Panc1 (cell line): ENCODE data around the gene TMEM132C. TPM values are rescaled to one million over a fixed set of nuclear protein-coding genes. Genes with fewer than 3 reads are reported as not detected.
A peak's percentile ranks its signal among the peaks of the same experiment; 100 is the strongest.

Experiments used
- ATAC-seq: fragments of 200-7000 bp; cut with Tn5 transposase; 2 replicates; pipeline ENCODE4 v1.9.1; 2020; ENCODE audit warnings: mild to moderate bottlenecking, moderate library complexity
- BruUV-seq: library from RNA; stranded (reverse); fragments of 400-500 nt; replicated peaks from 2 replicates; lab custom pipeline; 2021; lab: Mats Ljungman, UMichigan
- CTCF ChIA-PET: fragments of 300-600 bp; sonication (Branson Sonifier 250); formaldehyde crosslinking; loops from one replicate; lab custom pipeline; 2022; ENCODE audit warnings: antibody characterized with exemption; lab: Charles Lee
- POLR2A ChIA-PET: fragments of 300-600 bp; sonication (Branson Sonifier 250); formaldehyde crosslinking; loops from one replicate; lab custom pipeline; 2022; ENCODE audit warnings: antibody characterized with exemption; lab: Charles Lee
- DNase-seq: peaks from one replicate; pipeline ENCODE4 v3.0.0-alpha.2; 2010; ENCODE audit warnings: low read depth, low spot score
- H3K27ac ChIP-seq: 2 replicates; pipeline ENCODE4 v1.5.1; 2011; ENCODE audit warnings: mild to moderate bottlenecking, low read length, inconsistent platforms
- H3K27me3 ChIP-seq: fragments of 200-500 bp; sonication (Bioruptor generic); 2 replicates; pipeline ENCODE4 v1.6.0; 2014; ENCODE audit warnings: low read length, inconsistent platforms; ENCODE audit not compliant: control insufficient read depth, insufficient read depth
- H3K36me3 ChIP-seq: fragments of 200-500 bp; sonication (Bioruptor generic); 2 replicates; pipeline ENCODE4 v1.5.1; 2014; ENCODE audit warnings: inconsistent platforms, mild to moderate bottlenecking, low read length, moderate library complexity; ENCODE audit not compliant: control insufficient read depth, insufficient read depth
- H3K4me1 ChIP-seq: 2 replicates; pipeline ENCODE4 v1.5.1; 2011; ENCODE audit warnings: inconsistent platforms, mild to moderate bottlenecking, low read length, moderate library complexity; ENCODE audit not compliant: control insufficient read depth, insufficient read depth
- H3K4me3 ChIP-seq, 2 experiments: 2 replicates each; pipeline ENCODE4 v1.5.1; 2011 to 2012; ENCODE audit warnings: low read depth in 2 of 2, low read length in 2 of 2, mild to moderate bottlenecking in 2 of 2, inconsistent platforms in 1 of 2, moderate library complexity in 1 of 2
- H3K9me3 ChIP-seq: fragments of 200-500 bp; sonication (Bioruptor generic); 2 replicates; pipeline ENCODE4 v1.5.1; 2014; ENCODE audit warnings: low read depth, mild to moderate bottlenecking, inconsistent platforms, low read length, moderate library complexity; ENCODE audit not compliant: control insufficient read depth, insufficient read depth
- CTCF ChIP-seq: fragments of 450-650 bp; IDR thresholded peaks from 2 replicates; pipeline ENCODE4 v1.5.1; 2017; ENCODE audit warnings: mild to moderate bottlenecking
- POLR2AphosphoS5 ChIP-seq: IDR thresholded peaks from 2 replicates; pipeline ENCODE4 v1.6.1; 2012; ENCODE audit warnings: mild to moderate bottlenecking, low read depth, low read length, moderate library complexity
- REST ChIP-seq, 2 experiments: IDR thresholded peaks; 2 replicates each; pipeline ENCODE4 v1.6.1; 2011 to 2012; ENCODE audit warnings: low read depth in 2 of 2, control low read depth in 1 of 2, low read length in 1 of 2, mild to moderate bottlenecking in 1 of 2, moderate library complexity in 1 of 2; ENCODE audit not compliant: insufficient read depth in 1 of 2
- SIN3A ChIP-seq: IDR thresholded peaks from 2 replicates; pipeline ENCODE4 v1.6.1; 2012; ENCODE audit warnings: low read depth, mild to moderate bottlenecking, low read length, moderate library complexity, borderline replicate concordance; ENCODE audit not compliant: insufficient read depth
- TCF7L2 ChIP-seq: IDR thresholded peaks from 2 replicates; pipeline ENCODE4 v1.6.1; 2011; ENCODE audit warnings: mild to moderate bottlenecking, low read depth, low read length, inconsistent platforms
- in situ Hi-C: cut with HindIII; loops from 2 replicates; pipeline ENCODE4 v1.10.0; 2016; ENCODE audit warnings: low sequenced_read_pairs, low pct_unique_long_range_greater_than_20kb
- intact Hi-C: fragments of 100-400 bp; cut with micrococcal nuclease; formaldehyde crosslinking; loops from one replicate; pipeline ENCODE4 v1.10.0; 2022; ENCODE audit not compliant: unreplicated experiment
- total RNA-seq: library from RNA; stranded (reverse); gene quantifications from one replicate; pipeline ENCODE4 v1.2.1, GENCODE V29; 2021; ENCODE audit not compliant: unreplicated experiment

The TMEM132C gene
- total RNA-seq, 1 experiment from 2014 or later = not detected

GRCh38 chr12:128643155-128643554 lies 376.2 kb downstream of the TMEM132C start:
- no TSS peak for BruUV-seq
- no peak overlapping the region for H3K4me3 ChIP-seq
- DNase-seq (no peak), ATAC-seq (no peak)
- ChIA-PET POLR2A (no interaction called here), CTCF (no interaction called here)
- intact Hi-C loops (no loop called here), in situ Hi-C loops (no loop called here)
- H3K27me3 ChIP-seq = no peaks in the 10 kb centered on the region
- H3K36me3 ChIP-seq = no peaks in the 10 kb centered on the region
- H3K4me1 ChIP-seq = no peaks in the 10 kb centered on the region
- no peak overlapping the region for H3K27ac ChIP-seq
- H3K9me3 ChIP-seq = no peaks in the 10 kb centered on the region
- no peak for TF ChIP-seq POLR2AphosphoS5
- no peak for TF ChIP-seq CTCF
- no peak for TF ChIP-seq REST (IDR thresholded peaks at IDR 0.05; ENCODE audit: insufficient read depth in 1 of 2, low read depth in 2 of 2, low read length in 1 of 2)
- no peak for TF ChIP-seq SIN3A
- TF ChIP-seq TCF7L2 = no peak

- Histone ChIP-seq H3K27me3 (no peaks in the 10 kb centered on the region), H3K36me3 (no peaks in the 10 kb centered on the region), H3K4me3 (no peak overlapping the region), H3K9me3 (no peaks in the 10 kb centered on the region), H3K27ac (no peak overlapping the region), H3K4me1 (no peaks in the 10 kb centered on the region)
- intact Hi-C loops (no loop called here), in situ Hi-C loops (no loop called here)
- ChIA-PET POLR2A (no interaction called here), CTCF (no interaction called here)
- ATAC-seq = no peak
- TF ChIP-seq REST (IDR thresholded peaks at IDR 0.05; ENCODE audit: insufficient read depth in 1 of 2, low read depth in 2 of 2, low read length in 1 of 2) (no peak), CTCF (peak; percentile 79)
- DNase-seq = peak; percentile 20
- BruUV-seq = no TSS peak
Observed at GRCh38 chr12:128644664-128645296, 377.8 kb downstream of the TMEM132C start.
